DOHH2 (cell line): ENCODE measurements around the gene CBLB.

ENCODE experiments used
- EZH2phosphoT487 ChIP-seq: fragments of 200-600 bp; sonication (generic); IDR thresholded peaks from 2 replicates; pipeline ENCODE4 v1.6.1; 2017; ENCODE audit warnings: borderline replicate concordance, mild to moderate bottlenecking, antibody characterized with exemption, low read length, moderate library complexity, mixed read lengths
- TF ChIP-seq, protein P1 (sequence below): fragments of 200-600 bp; sonication (generic); IDR thresholded peaks from one replicate; pipeline ENCODE4 v1.5.1; 2014; ENCODE audit warnings: antibody characterized with exemption, mild to moderate bottlenecking, low read depth, low read length; ENCODE audit not compliant: poor library complexity, severe bottlenecking

GRCh38 chr3:105615814-105616213, 253.0 kb downstream of the CBLB start:
- TF ChIP-seq, protein P1, sequence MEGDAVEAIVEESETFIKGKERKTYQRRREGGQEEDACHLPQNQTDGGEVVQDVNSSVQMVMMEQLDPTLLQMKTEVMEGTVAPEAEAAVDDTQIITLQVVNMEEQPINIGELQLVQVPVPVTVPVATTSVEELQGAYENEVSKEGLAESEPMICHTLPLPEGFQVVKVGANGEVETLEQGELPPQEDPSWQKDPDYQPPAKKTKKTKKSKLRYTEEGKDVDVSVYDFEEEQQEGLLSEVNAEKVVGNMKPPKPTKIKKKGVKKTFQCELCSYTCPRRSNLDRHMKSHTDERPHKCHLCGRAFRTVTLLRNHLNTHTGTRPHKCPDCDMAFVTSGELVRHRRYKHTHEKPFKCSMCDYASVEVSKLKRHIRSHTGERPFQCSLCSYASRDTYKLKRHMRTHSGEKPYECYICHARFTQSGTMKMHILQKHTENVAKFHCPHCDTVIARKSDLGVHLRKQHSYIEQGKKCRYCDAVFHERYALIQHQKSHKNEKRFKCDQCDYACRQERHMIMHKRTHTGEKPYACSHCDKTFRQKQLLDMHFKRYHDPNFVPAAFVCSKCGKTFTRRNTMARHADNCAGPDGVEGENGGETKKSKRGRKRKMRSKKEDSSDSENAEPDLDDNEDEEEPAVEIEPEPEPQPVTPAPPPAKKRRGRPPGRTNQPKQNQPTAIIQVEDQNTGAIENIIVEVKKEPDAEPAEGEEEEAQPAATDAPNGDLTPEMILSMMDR = no peak
- TF ChIP-seq EZH2phosphoT487 = no peak
